Activated CD8-positive, alpha-beta memory T cell treated with anti-CD3 and anti-CD28 coated beads for 24 hours (primary cell): ENCODE data around the gene LILRB4.
"Not testable (repeated sequence)": the region's sequence is repeated elsewhere in the genome, so short reads cannot be mapped to it uniquely, and the experiment has no call there.

Experiments
- DNase-seq: peaks from one replicate; pipeline ENCODE4 v3.0.0-alpha.2; 2020

Gene LILRB4

GRCh38 chr19:54650108-54650655 lies 12.6 kb upstream of the LILRB4 start:
- DNase-seq = no peak

- DNase-seq = no peak
Observed at GRCh38 chr19:54653181-54653809, 9.5 kb upstream of the LILRB4 start.

- no peak for DNase-seq
Observed at GRCh38 chr19:54654447-54655321, 8.1 kb upstream of the LILRB4 start.

GRCh38 chr19:54659300-54659699 lies 3.5 kb upstream of the LILRB4 start:
- no peak for DNase-seq

- DNase-seq = no peak
Observed at GRCh38 chr19:54660306-54660705, 2.5 kb upstream of the LILRB4 start.

- no peak for DNase-seq
Observed at GRCh38 chr19:54660964-54661363, 1.8 kb upstream of the LILRB4 start.

- no peak for DNase-seq
Observed at GRCh38 chr19:54661846-54662481, 821 bp upstream of the LILRB4 start.

- no peak for DNase-seq
Observed at GRCh38 chr19:54665530-54665929, 2.7 kb downstream of the LILRB4 start.

GRCh38 chr19:54667217-54667616 lies 4.4 kb downstream of the LILRB4 start:
- DNase-seq = no peak

GRCh38 chr19:54668353-54668752 lies 5.6 kb downstream of the LILRB4 start:
- no peak for DNase-seq

- no peak for DNase-seq
Observed at GRCh38 chr19:54670576-54671357, 8.0 kb downstream of the LILRB4 start.

- DNase-seq = no peak
Observed at GRCh38 chr19:54673222-54673621, 10.4 kb downstream of the LILRB4 start.

- DNase-seq = no peak
Observed at GRCh38 chr19:54674021-54674617, 11.3 kb downstream of the LILRB4 start.

- DNase-seq = not testable (repeated sequence)
Observed at GRCh38 chr19:54676210-54676834, 13.5 kb downstream of the LILRB4 start.

- DNase-seq = no peak
Observed at GRCh38 chr19:54677217-54677616, 14.4 kb downstream of the LILRB4 start.

GRCh38 chr19:54681596-54681995 lies 18.8 kb downstream of the LILRB4 start:
- not testable (repeated sequence) for DNase-seq

GRCh38 chr19:54682306-54682856 lies 19.6 kb downstream of the LILRB4 start:
- DNase-seq = no peak

GRCh38 chr19:54684527-54684926 lies 21.7 kb downstream of the LILRB4 start:
- no peak for DNase-seq

GRCh38 chr19:54691582-54692297 lies 29.0 kb downstream of the LILRB4 start:
- no peak for DNase-seq

- no peak for DNase-seq
Observed at GRCh38 chr19:54692298-54692615, 29.5 kb downstream of the LILRB4 start.

GRCh38 chr19:54694648-54695047 lies 31.9 kb downstream of the LILRB4 start:
- DNase-seq = no peak
